HG03135 (cell line): Measurements from ENCODE around the gene TXNDC15.
"Not testable (repeated sequence)": the region's sequence is repeated elsewhere in the genome, so short reads cannot be mapped to it uniquely, and the experiment has no call there.

ENCODE experiments used
- ATAC-seq: cut with Tn5 transposase; IDR thresholded peaks from one replicate; pipeline ENCODE4 v1.9.1; 2021; ENCODE audit warnings: mild to moderate bottlenecking, moderate library complexity; ENCODE audit not compliant: unreplicated experiment

Gene TXNDC15

GRCh38 chr5:134877159-134877558 is 3.0 kb downstream of the TXNDC15 start:
- no peak for ATAC-seq

DNA sequence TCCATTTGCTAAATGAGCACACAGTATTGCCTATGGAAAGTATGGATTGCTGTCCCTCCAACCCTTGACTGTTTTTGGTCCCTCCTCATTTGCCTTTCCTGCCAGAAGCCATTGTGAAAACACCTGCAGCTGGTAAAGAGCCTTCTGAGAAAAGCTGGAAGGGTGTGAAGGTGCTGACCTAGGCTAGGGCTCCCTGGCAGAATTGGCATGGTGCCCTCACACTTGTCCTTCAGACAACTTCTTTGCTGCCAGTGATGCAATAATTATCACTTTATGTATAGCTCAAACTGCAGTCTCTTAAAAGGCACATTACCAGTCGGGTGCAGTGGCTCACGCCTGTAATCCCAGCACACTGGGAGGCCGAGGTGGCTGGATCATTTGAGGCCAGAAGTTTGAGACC is 4.2 kb downstream of the TXNDC15 start:
- no peak for ATAC-seq

GRCh38 chr5:134879456-134879855 is 5.3 kb downstream of the TXNDC15 start:
- ATAC-seq = no peak

DNA sequence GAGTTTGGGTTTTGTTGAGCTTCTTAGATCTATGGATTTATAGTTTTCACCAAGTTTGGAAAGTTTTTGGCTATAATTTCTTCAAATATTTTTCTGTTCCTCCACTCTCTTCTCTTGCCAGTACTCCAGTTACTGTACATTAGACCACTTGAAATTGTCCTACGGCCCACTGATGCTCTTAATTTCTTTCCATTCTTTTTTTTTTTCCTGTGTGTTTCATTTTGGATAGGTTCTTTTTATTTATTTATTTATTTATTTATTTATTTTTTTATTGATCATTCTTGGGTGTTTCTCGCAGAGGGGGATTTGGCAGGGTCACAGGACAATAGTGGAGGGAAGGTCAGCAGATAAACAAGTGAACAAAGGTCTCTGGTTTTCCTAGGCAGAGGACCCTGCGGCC is 6.8 kb downstream of the TXNDC15 start:
- not testable (repeated sequence) for ATAC-seq

- ATAC-seq = not testable (repeated sequence)
These were observed 7.5 kb downstream of the TXNDC15 start for GRCh38 chr5:134881711-134882110.

DNA sequence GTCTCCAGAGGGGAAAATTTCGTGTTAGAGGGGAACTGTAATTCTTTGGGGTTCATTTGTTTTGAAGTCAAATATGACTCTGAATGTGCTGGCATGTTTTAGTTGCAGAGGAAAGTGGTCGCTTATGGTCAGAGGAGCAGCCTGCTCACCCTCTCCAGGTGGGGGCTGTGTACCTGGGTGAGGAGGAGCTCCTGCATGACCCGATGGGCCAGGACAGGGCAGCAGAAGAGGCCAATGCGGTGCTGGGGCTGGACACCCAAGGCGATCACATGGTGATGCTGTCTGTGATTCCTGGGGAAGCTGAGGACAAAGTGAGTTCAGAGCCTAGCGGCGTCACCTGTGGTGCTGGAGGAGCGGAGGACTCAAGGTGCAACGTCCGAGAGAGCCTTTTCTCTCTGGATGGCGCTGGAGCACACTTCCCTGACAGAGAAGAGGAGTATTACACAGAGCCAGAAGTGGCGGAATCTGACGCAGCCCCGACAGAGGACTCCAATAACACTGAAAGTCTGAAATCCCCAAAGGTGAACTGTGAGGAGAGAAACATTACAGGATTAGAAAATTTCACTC is 13.5 kb downstream of the TXNDC15 start:
- ATAC-seq = no peak

DNA sequence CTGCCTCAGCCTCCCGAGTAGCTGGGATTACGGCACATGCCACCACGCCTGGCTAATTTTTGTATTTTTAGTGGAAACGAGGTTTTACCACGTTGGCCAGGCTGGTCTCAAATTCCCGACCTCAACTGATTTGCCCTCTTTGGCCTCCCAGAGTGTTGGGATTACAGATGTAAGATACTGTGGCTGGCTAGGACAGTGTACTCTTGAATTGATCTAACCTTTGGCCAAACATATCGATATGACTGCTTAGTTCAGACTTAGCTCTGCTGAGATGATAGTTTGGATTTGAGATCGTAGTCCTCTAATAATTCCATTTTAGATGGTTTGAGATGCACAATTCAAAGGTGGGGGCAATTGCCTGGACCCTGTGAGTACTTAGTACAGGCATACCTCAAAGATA is 15.2 kb downstream of the TXNDC15 start:
- ATAC-seq = no peak

GRCh38 chr5:134891473-134891872 is 17.3 kb downstream of the TXNDC15 start:
- ATAC-seq = no peak

DNA sequence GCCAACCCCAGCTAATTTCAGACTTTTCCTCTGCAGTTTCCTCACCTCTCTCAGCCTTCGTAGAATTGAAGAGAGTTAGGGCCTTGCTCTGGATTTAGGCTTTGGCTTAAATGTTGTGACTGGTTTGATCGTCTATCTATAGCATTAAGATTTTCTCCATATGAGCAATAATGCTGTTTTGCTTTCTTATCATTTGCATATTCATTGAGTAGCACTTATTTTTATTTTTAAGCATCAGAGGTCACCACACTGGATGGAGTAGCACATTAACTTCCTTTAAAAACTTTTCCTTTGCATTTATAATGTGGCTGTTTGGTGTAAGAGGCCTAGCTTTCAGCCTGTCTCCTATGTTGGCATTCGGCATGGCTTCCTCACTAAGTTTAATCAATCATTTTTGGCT is 18.1 kb downstream of the TXNDC15 start:
- no peak for ATAC-seq

DNA sequence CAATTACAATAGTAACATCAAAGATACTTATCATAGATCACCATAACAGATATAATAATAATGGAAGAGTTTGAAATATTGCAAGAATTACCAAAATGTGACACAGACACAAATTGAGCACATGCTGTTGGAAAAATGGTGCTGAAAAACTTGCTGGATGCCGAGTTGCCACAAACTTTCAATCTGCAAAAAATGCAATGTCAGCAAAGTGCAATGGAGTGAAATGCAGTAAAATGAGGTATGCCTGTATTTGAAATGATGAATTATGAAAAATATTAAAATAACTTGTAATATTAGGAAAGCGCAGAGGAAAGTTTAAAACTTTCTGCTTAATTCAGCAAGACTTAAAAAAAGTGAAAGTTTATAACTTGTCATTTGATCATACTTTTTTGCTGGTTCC is 18.8 kb downstream of the TXNDC15 start:
- ATAC-seq = no peak

- no peak for ATAC-seq
These were observed 19.8 kb downstream of the TXNDC15 start for GRCh38 chr5:134893748-134894505.

DNA sequence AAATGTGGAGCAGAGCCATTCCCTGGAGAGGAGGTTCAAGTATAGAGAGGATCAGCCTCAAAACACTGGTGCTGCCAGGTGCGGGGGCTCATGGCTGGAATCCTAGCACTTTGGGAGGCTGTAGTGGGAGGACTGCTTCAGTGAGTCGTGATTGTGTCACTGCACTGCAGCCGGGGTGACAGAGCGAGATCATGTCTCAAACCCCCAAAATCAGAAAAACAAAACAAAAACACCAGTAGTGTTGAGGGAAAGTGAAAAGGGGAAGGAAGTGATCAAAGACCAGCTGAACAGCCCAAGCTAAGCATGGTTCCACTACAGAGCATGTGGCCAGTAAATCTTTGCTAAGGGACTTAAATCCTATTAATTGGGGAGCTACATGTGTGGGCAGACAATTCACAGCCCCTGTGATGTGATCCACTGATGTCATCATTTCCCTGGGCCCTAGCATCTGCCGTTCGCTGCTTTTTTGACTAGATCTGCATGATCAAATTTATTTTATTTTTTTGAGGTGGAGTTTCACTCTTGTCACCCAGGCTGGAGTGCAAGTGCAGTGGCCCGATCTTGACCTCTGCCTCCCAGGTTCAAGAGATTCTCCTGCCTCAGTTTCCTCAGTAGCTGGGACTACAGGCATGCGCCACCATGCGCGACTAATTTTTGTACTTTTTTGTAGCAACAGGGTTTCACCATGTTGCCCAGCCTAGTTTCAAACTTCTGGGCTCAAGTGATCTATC is 28.1 kb downstream of the TXNDC15 start:
- no peak for ATAC-seq

DNA sequence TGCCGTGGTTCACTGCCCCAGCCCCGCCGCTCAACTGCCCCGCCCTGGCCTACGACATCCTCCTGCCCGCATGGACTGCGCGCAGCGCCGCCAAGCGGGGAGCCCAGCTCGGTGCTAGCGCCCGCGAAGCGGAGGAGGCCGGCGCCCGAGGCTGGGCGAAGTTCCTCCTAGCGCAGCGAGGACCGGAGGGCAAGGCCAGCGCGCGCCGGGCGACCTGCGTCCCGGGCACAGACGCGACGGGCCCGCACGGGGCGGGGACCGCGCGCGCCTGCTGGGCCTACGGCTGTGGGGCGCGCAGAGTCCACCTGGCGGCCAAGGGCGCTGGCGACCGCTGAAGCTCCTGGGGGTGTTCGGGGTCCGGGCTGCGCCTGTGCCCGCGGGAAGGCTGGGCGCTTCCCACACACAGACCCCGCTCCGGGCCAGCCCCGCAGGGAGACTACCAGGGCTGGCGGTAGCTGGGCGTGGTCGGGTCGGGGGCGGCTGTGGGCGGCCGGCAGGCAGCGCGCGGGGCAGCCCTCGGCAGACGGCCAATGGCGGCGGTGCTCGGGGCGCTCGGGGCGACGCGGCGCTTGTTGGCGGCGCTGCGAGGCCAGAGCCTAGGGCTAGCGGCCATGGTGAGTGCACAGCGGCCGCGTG is 30.6 kb downstream of the TXNDC15 start, which contains the start of gene PCBD2:
Gene PCBD2, plus strand, starts transcription at position 522 of the 636 bp plus-strand sequence. Its CDS starts 9 bp downstream, at position 531.
- peak; percentile 81 for ATAC-seq

DNA sequence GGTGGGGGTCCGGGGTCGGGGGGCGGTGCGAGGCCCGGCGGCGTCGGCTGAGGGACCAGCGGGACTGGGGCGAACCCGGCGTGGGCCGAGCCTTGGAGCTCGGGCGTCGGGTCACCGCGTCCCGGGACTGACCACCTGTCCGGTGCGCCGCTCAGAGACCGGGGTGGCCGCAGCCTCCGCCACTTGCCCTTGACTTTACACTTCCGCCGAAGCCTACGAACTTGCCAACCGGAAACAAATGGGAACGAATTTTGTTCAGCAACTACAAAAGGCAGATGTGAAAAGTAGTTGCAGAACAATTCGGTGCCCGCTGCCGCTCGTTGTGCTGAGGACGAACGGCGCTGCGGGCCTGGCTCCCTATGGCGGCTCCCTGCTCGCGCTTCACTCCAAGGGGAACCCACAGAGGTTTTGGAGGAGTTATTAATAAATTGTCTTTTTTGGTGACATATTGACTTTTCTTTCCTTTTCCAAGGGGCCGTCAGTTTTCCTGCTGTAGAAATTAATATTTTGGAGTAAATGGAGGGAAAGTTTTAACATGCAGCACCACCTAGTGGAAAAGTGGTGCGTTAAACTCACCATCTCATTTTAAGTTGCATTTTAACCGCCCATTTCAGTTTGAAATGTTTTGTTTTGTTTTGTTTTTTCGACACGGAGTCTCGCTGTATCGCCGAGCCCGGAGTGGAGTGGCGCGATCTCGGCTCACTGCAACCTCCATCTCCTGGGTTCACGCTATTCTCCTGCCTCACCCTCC is 31.2 kb downstream of the TXNDC15 start:
- peak; percentile 38 for ATAC-seq

GRCh38 chr5:134906811-134907210 is 32.6 kb downstream of the TXNDC15 start:
- ATAC-seq = no peak

- ATAC-seq = not testable (repeated sequence)
These were observed 36.6 kb downstream of the TXNDC15 start for GRCh38 chr5:134910752-134911151.

DNA sequence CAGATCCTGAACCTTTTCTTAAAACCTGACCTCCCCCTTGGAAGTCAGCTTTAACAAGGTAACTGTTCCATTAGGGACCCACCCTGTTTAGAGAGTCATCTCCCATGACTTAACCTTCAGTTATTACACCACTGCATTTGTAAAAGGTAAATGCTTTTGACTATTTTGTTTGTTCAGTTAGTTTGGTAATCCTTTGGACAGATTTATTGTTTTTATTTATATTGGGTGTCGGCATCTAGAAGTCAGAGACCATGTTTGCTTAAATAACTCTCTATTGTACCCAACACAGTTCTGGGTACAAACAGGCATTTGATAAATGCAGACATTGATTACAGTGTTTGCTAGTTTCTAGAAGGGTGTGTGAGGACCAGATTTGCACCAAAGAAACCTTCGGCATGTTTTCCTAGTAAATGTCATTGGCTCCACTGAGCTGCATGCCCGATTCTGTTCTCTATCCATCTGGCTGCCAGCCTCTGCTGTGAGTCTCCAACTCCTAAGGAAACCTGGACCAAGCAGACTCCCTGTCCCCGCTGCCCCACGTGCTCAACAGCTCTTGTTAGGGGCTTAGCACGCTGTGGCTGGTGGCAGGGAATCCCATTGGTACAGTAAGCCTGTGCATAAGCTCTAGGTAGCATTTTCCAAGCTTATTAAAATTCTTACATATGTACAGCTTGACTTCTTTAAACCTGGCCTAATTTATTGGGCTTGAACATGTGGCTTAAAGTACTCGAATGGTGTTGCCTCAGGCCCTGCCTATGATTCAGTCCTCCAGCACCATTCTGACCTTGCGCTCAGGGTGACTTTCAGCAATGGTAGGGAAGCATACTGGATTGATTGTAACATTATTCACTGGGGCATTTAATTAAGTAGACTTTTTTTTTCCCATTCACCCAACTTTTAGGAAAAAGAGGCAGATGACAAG is 37.4 kb downstream of the TXNDC15 start:
- ATAC-seq = no peak

DNA sequence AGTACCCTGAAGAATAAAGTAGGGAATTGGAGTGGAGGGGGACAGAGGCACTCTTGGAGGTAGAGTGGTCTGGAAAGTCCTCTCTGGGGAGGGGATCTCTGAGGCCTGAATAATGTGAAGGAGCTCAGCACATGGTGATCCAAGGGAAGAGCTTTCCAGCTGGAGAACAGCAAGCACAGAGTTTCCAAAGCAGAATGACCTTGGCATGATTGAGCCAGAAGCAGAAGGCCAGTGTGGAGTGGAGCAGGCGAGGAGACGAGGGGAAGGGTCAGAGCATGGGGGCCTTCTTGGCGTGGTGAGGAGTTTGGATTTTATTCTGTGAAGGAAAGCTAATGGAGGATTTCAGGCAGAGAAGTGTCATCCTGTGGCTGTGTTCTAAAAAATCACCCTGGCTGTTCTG is 39.1 kb downstream of the TXNDC15 start:
- no peak for ATAC-seq

DNA sequence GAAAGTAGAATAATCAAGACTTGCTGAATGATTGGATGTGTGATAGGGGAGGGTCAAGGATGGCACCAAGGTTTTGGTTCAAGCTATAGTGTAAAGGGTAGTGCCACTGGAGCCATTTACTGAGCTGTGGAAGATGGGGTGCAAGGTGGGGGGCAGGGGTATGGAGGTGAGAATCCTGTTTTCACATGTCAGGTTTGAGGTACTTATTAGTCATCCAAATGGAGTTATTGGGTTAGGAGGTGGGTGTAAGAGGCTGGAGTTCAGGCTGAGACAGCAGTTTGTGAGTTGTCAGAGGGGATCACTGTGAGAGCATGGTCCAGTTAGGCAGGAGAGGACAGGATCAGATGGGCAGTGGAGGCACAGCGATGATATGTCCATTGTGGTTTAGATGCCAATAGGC is 39.6 kb downstream of the TXNDC15 start:
- ATAC-seq = no peak
